Activated T-helper 9 cell treated with anti-CD3 and anti-CD28 coated beads, Interleukin-2, amount 50 U/mL, for 16 hours (primary cell): Measurements from ENCODE around the gene GPR119.
"Not testable (repeated sequence)": the region's sequence is repeated elsewhere in the genome, so short reads cannot be mapped to it uniquely, and the experiment has no call there.

Source experiments
- DNase-seq: peaks from one replicate; pipeline ENCODE4 v3.0.0-alpha.2; 2020; ENCODE audit warnings: low read depth

GPR119 gene

GRCh38 chrX:130385520-130385919, at the start of gene GPR119:
Gene GPR119, minus strand, starts transcription at chrX:130385674. Its CDS starts 227 bp downstream, at chrX:130385447.
- DNase-seq, result no peak

- not testable (repeated sequence) for DNase-seq
These were observed 43.8 kb upstream of the GPR119 start for GRCh38 chrX:130429236-130429635.

GRCh38 chrX:130426531-130426930, 41.1 kb upstream of the GPR119 start:
- DNase-seq, result no peak

GRCh38 chrX:130419263-130419662, 33.8 kb upstream of the GPR119 start:
- no peak for DNase-seq

GRCh38 chrX:130418740-130419139, 33.3 kb upstream of the GPR119 start:
- DNase-seq, result no peak

GRCh38 chrX:130418066-130418465, 32.6 kb upstream of the GPR119 start:
- no peak for DNase-seq

GRCh38 chrX:130416785-130417184, 31.3 kb upstream of the GPR119 start:
- DNase-seq, result no peak

GRCh38 chrX:130415201-130415600, 29.7 kb upstream of the GPR119 start:
- DNase-seq, result no peak

- no peak for DNase-seq
These were observed 29.3 kb upstream of the GPR119 start for GRCh38 chrX:130414800-130415199.

GRCh38 chrX:130413415-130413814, 27.9 kb upstream of the GPR119 start:
- no peak for DNase-seq

GRCh38 chrX:130402208-130402684, 16.8 kb upstream of the GPR119 start:
- no peak for DNase-seq

- peak; percentile 56 for DNase-seq
These were observed 16.1 kb upstream of the GPR119 start, which contains the start of gene RBMX2 for GRCh38 chrX:130401415-130402207. Gene RBMX2, plus strand, starts transcription at chrX:130401987. Its CDS starts 46 bp downstream, at chrX:130402033.

- DNase-seq, result no peak
These were observed 9.9 kb upstream of the GPR119 start for GRCh38 chrX:130395341-130395740.

- DNase-seq, result no peak
These were observed 8.1 kb upstream of the GPR119 start for GRCh38 chrX:130393451-130394074.

GRCh38 chrX:130386408-130386808, 934 bp upstream of the GPR119 start:
- DNase-seq, result no peak

- no peak for DNase-seq
These were observed 7.3 kb downstream of the GPR119 start for GRCh38 chrX:130378024-130378669.

GRCh38 chrX:130376077-130376476, 9.4 kb downstream of the GPR119 start:
- no peak for DNase-seq

- not testable (repeated sequence) for DNase-seq
These were observed 33.4 kb downstream of the GPR119 start for GRCh38 chrX:130352050-130352449.

- no peak for DNase-seq
These were observed 33.9 kb downstream of the GPR119 start for GRCh38 chrX:130351567-130351966.

GRCh38 chrX:130347321-130347720, 38.2 kb downstream of the GPR119 start:
- DNase-seq, result no peak

GRCh38 chrX:130343411-130343810, 42.1 kb downstream of the GPR119 start:
- DNase-seq, result no peak

- DNase-seq, result no peak
These were observed 45.2 kb downstream of the GPR119 start for GRCh38 chrX:130340271-130340670.
